ENCODE results near the gene LAMA2.

Gene LAMA2

GRCh38 chr6:129434091-129434490 lies 551.2 kb downstream of the LAMA2 start:
- Histone ChIP-seq H3K27ac (no peak overlapping the region), H3K9me3 (no peaks in the 10 kb centered on the region), H3K4me3 (ENCODE audit: low read depth in 1 of 2, low read length in 1 of 2) (no peak overlapping the region), H3K27me3 (no peaks in the 10 kb centered on the region), H3K36me3 (no peaks in the 10 kb centered on the region), H3K4me1 (ENCODE audit: control insufficient read depth in 1 of 2, insufficient read depth in 1 of 2, low read depth in 1 of 2, low read length in 1 of 2) (no peaks in the 10 kb centered on the region)
- TF ChIP-seq CTCF (IDR thresholded peaks at IDR 0.05): no peak

DNA sequence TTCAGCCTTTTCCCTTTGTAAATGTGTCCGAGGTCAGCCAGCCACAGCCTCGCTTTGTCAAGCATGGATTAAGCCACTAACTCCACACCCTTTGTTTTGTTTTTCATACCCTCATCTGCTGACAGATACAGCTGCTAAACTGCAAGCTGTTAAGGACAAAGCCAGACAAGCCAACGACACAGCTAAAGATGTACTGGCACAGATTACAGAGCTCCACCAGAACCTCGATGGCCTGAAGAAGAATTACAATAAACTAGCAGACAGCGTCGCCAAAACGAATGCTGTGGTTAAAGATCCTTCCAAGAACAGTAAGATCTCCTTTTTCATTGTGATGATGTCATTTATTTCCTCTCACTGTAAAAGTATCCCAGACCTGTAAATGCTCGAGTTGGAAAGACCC lies 557.8 kb downstream of the LAMA2 start:
- no peak for TF ChIP-seq CTCF (IDR thresholded peaks at IDR 0.05)
- Histone ChIP-seq H3K27ac (no peak overlapping the region), H3K36me3 (no peaks in the 10 kb centered on the region), H3K4me1 (ENCODE audit: control insufficient read depth in 1 of 2, insufficient read depth in 1 of 2, low read depth in 1 of 2, low read length in 1 of 2) (no peaks in the 10 kb centered on the region), H3K9me3 (no peaks in the 10 kb centered on the region), H3K27me3 (no peaks in the 10 kb centered on the region), H3K4me3 (ENCODE audit: low read depth in 1 of 2, low read length in 1 of 2) (no peak overlapping the region)

- Histone ChIP-seq H3K27ac (no peak overlapping the region), H3K36me3 (no peaks in the 10 kb centered on the region), H3K27me3 (no peaks in the 10 kb centered on the region), H3K9me3 (no peaks in the 10 kb centered on the region), H3K4me3 (ENCODE audit: low read depth in 1 of 2, low read length in 1 of 2) (no peak overlapping the region), H3K4me1 (ENCODE audit: control insufficient read depth in 1 of 2, insufficient read depth in 1 of 2, low read depth in 1 of 2, low read length in 1 of 2) (no peaks in the 10 kb centered on the region)
- TF ChIP-seq CTCF (IDR thresholded peaks at IDR 0.05): no peak
These were observed 561.7 kb downstream of the LAMA2 start for GRCh38 chr6:129444683-129445082.

- H3K4me3 ChIP-seq (ENCODE audit: low read depth in 1 of 2, low read length in 1 of 2): no peak overlapping the region
- TF ChIP-seq CTCF (IDR thresholded peaks at IDR 0.05): no peak
- H3K27me3 ChIP-seq: no peaks in the 10 kb centered on the region
- H3K4me1 ChIP-seq (ENCODE audit: control insufficient read depth in 1 of 2, insufficient read depth in 1 of 2, low read depth in 1 of 2, low read length in 1 of 2): no peaks in the 10 kb centered on the region
- no peaks in the 10 kb centered on the region for H3K9me3 ChIP-seq
- H3K27ac ChIP-seq: no peak overlapping the region
- H3K36me3 ChIP-seq: no peaks in the 10 kb centered on the region
These were observed 563.6 kb downstream of the LAMA2 start for GRCh38 chr6:129446272-129447197.

GRCh38 chr6:129447198-129447565 lies 564.2 kb downstream of the LAMA2 start:
- Histone ChIP-seq H3K4me1 (ENCODE audit: control insufficient read depth in 1 of 2, insufficient read depth in 1 of 2, low read depth in 1 of 2, low read length in 1 of 2) (no peaks in the 10 kb centered on the region), H3K4me3 (ENCODE audit: low read depth in 1 of 2, low read length in 1 of 2) (no peak overlapping the region), H3K27me3 (no peaks in the 10 kb centered on the region), H3K9me3 (no peaks in the 10 kb centered on the region), H3K27ac (no peak overlapping the region), H3K36me3 (no peaks in the 10 kb centered on the region)
- no peak for TF ChIP-seq CTCF (IDR thresholded peaks at IDR 0.05)

Measured in neutrophil (primary cell).